Measurements from ENCODE around the gene UFSP2.
"Not testable (repeated sequence)": the region's sequence is repeated elsewhere in the genome, so short reads cannot be mapped to it uniquely, and the experiment has no call there.

The UFSP2 gene

DNA sequence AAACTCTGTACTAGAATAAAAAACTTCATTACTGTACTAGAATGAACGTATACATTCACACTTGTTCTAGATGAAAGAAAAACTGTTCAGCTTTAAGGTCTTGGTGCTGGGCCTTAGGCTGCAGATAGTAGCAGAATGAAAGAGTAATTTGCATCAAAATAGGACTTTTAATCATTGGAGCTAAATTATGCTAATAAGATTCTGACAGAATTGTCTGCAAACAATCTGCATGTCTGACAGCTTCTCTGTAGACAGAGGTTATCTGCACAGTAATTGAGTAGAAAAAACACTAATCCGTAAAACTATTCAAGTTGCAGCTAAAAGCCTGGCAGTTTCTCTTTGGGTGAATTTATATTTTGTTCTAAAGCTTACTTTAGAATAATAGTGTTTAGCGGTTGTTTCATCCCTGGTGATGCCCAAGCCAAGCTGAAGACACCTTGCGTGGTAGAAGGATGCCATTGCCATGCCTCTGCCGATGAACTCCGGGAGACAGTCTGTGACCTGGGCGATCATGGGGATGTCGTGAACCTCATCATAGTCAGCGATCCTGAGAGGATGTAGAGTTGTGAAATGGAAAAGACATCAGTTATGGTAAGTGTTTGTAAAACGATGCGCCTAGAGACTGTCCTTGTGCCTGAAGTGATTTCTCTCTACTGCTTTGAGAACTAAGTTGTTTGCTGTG lies 55.4 kb downstream of the UFSP2 start:
- no peak overlapping the region for H3K4me3 ChIP-seq (ENCODE audit: low read depth, low read length)
- DNase-seq (ENCODE audit: low read depth): no peak
- no peak for TF ChIP-seq CTCF (IDR thresholded peaks at IDR 0.05; ENCODE audit: insufficient read depth, low read depth, low read length, missing control alignments)

- H3K4me3 ChIP-seq (ENCODE audit: low read depth, low read length): no peak overlapping the region
- DNase-seq (ENCODE audit: low read depth): no peak
- TF ChIP-seq CTCF (IDR thresholded peaks at IDR 0.05; ENCODE audit: insufficient read depth, low read depth, low read length, missing control alignments): no peak
These were observed 56.0 kb downstream of the UFSP2 start for GRCh38 chr4:185369731-185370130.

GRCh38 chr4:185364886-185365285 lies 60.9 kb downstream of the UFSP2 start:
- TF ChIP-seq CTCF (IDR thresholded peaks at IDR 0.05; ENCODE audit: insufficient read depth, low read depth, low read length, missing control alignments): no peak
- H3K4me3 ChIP-seq (ENCODE audit: low read depth, low read length): no peak overlapping the region
- DNase-seq (ENCODE audit: low read depth): no peak

DNA sequence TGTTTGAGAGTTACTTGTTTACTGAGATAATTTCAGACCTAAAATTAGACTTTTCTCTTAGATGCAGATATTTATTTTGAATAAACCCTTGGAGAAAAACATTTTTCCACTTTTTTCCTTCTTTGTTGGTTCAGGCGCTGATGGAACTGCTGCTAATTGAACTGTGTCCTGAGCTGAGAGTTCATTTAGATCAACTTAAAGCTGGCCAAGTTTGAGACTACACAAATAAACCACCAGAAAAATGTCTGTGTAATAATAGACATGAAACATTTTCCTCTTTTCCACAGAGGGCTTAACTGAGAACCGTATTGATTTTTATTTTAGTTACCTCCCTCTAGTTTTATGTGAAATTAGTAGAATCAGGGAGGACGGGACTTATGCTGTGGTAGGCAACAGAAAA lies 62.5 kb downstream of the UFSP2 start:
- no peak for TF ChIP-seq CTCF (IDR thresholded peaks at IDR 0.05; ENCODE audit: insufficient read depth, low read depth, low read length, missing control alignments)
- H3K4me3 ChIP-seq (ENCODE audit: low read depth, low read length): no peak overlapping the region
- no peak for DNase-seq (ENCODE audit: low read depth)

DNA sequence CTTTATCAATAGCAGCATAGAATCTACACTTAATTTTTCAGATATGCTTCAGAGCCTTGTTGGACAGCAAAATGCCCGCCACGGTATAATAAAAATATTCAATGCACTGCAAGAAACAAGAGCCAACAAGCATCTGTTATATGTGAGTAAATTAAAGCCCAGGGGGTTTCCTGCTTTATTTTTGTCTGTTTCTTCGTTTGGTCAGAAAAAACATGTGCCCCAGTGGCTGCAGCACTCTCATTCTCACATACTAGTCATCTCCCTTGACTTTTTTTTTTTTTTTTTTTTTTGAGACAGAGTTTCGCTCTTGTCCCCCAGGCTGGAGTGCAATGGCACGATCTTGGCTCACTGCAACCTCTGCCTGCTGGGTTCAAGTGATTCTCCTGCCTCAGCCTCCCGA lies 63.2 kb downstream of the UFSP2 start:
- peak; percentile 58 for DNase-seq (ENCODE audit: low read depth)
- H3K4me3 ChIP-seq (ENCODE audit: low read depth, low read length): not testable (repeated sequence)

DNA sequence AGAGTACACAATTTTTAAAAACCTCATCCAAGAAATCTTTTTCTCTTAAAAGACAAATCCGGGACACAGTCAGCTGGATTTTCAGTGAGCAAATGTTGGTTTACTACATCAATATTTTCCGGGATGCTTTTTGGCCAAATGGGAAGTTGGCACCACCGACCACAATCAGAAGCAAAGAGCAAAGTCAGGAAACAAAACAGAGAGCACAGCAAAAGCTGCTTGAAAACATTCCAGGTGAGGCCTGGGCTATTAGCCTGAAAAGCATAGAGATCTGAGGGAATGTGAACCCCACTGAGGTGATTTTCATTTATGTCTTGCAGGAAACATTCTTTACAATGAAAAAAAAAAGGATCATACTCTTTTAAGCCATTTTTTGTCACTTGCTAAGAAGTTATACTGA lies 63.9 kb downstream of the UFSP2 start:
- no peak for TF ChIP-seq CTCF (IDR thresholded peaks at IDR 0.05; ENCODE audit: insufficient read depth, low read depth, low read length, missing control alignments)
- no peak overlapping the region for H3K4me3 ChIP-seq (ENCODE audit: low read depth, low read length)
- no peak for DNase-seq (ENCODE audit: low read depth)

DNA sequence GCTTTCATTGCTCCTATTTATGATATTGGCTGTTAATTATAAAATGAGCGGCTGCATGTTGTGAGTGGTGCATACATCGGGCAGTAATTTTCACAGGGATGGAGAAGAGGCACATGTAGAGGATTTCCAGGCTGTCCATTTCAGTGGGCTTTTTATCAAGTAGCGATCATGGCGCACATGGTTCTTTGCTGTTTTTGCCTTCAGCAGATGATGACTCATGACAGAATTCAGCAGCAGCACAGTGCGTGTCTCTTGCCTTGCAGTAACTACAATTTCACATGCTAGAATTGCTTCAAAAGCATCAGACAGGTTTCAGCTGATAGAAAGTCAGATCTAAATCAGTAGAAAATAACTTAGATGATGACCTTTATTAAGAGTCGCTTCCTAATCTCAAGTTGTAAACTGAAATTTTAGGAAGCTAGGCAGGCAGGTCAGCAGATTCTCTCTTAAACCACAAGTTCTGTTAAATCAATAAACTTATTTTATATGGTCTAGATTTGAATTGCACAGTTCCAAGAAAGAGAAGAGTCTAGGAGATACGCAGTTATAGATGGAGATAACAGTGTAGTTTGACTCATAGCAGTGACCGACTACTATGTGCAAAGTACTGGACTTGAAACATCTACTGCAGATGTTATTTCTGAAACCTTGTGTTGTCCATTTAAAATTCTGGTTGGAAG lies 65.9 kb downstream of the UFSP2 start:
- TF ChIP-seq CTCF (IDR thresholded peaks at IDR 0.05; ENCODE audit: insufficient read depth, low read depth, low read length, missing control alignments): no peak
- no peak overlapping the region for H3K4me3 ChIP-seq (ENCODE audit: low read depth, low read length)
- DNase-seq (ENCODE audit: low read depth): no peak

All from GM12865 (cell line).